CD4-positive, alpha-beta T cell (primary cell): ENCODE data around the gene ATG9A. TPM values are rescaled to one million over a fixed set of nuclear protein-coding genes. Genes with fewer than 3 reads are reported as not detected.

Experiments
- ATAC-seq: fragments of 200-7000 bp; cut with Tn5 transposase; one replicate; pipeline ENCODE4 v1.10.0; 2022; ENCODE audit warnings: mild to moderate bottlenecking; ENCODE audit not compliant: poor library complexity
- CTCF ChIA-PET: fragments of 350-600 bp; sonication (Branson Sonifier 250); formaldehyde crosslinking; loops from one replicate; lab custom pipeline; 2021; ENCODE audit warnings: antibody characterized with exemption, inconsistent platforms; lab: Charles Lee
- POLR2A ChIA-PET: fragments of 350-600 bp; sonication (Branson Sonifier 250); formaldehyde crosslinking; loops from one replicate; lab custom pipeline; 2021; ENCODE audit warnings: antibody characterized with exemption, inconsistent platforms; lab: Charles Lee
- DNase-seq, 14 experiments: peaks; one replicate each; pipeline ENCODE4 v3.0.0-alpha.2; 2013 to 2020; ENCODE audit warnings: mixed read lengths in 2 of 14
- H3K27ac ChIP-seq, 2 donors: one replicate each; pipeline versions ENCODE4 v1.5.1 to v1.7.0; 2013; ENCODE audit warnings: low read length in 2 of 2, low read depth in 1 of 2, mild to moderate bottlenecking in 1 of 2
- H3K27me3 ChIP-seq, 2 experiments: 1 replicate in 1 of 2; 2 replicates in 1 of 2; pipeline versions ENCODE4 v1.6.1 to v1.7.0; 2013; ENCODE audit warnings: low read length in 2 of 2, control low read depth in 1 of 2, mild to moderate bottlenecking in 1 of 2, moderate library complexity in 1 of 2; ENCODE audit not compliant: insufficient read depth in 2 of 2, control insufficient read depth in 1 of 2
- H3K36me3 ChIP-seq: one replicate; pipeline ENCODE4 v1.6.1; 2013; ENCODE audit warnings: low read length, control low read depth; ENCODE audit not compliant: insufficient read depth
- H3K4me1 ChIP-seq: one replicate; pipeline ENCODE4 v1.6.1; 2013; ENCODE audit warnings: low read length, control low read depth; ENCODE audit not compliant: insufficient read depth
- H3K4me3 ChIP-seq: one replicate; pipeline ENCODE4 v1.5.1; 2013; ENCODE audit warnings: mild to moderate bottlenecking, low read length, moderate library complexity
- H3K9me3 ChIP-seq, 2 experiments: 1 replicate in 1 of 2; 2 replicates in 1 of 2; pipeline versions ENCODE4 v1.6.1 to v1.7.0; 2013; ENCODE audit warnings: low read length in 2 of 2, mild to moderate bottlenecking in 2 of 2, control low read depth in 1 of 2, moderate library complexity in 1 of 2; ENCODE audit not compliant: control insufficient read depth in 1 of 2, insufficient read depth in 1 of 2
- H3K27ac Mint-ChIP-seq: one replicate; pipeline ENCODE4 v1.8.0; 2020; ENCODE audit warnings: mixed read lengths
- H3K27me3 Mint-ChIP-seq: one replicate; pipeline ENCODE4 v1.8.0; 2021; ENCODE audit warnings: mixed read lengths
- H3K36me3 Mint-ChIP-seq: one replicate; pipeline ENCODE4 v1.8.0; 2021; ENCODE audit warnings: low read depth, mixed read lengths
- H3K4me1 Mint-ChIP-seq: one replicate; pipeline ENCODE4 v1.8.0; 2021; ENCODE audit warnings: low read depth, mixed read lengths
- H3K4me3 Mint-ChIP-seq: one replicate; pipeline ENCODE4 v1.8.0; 2020; ENCODE audit warnings: mild to moderate bottlenecking, mixed read lengths
- H3K9me3 Mint-ChIP-seq: one replicate; pipeline ENCODE4 v1.8.0; 2020; ENCODE audit warnings: mixed read lengths
- intact Hi-C, 2 experiments: fragments of 100-400 bp; cut with DNase I in 1 of 2; cut with micrococcal nuclease in 1 of 2; formaldehyde crosslinking; loops; one replicate each; pipeline versions ENCODE4 v1.15.1 to v1.9.0; 2023 to 2025; cut with DNase I, micrococcal nuclease
- total RNA-seq, 174 experiments: library from RNA in 2 of 174; stranded (reverse) in 2 of 174; gene quantifications; one replicate each; pipeline ENCODE4 v1.2.3 and lab custom pipeline; 2021 to 2026
- TF ChIP-seq, protein P1 (sequence below): fragments of 200-600 bp; IDR thresholded peaks from one replicate; pipeline ENCODE4 v1.8.0; 2022; ENCODE audit warnings: antibody characterized with exemption, mild to moderate bottlenecking

ATG9A gene
- total RNA-seq, 2 experiments from 2014 or later = 105 to 106 TPM

DNA sequence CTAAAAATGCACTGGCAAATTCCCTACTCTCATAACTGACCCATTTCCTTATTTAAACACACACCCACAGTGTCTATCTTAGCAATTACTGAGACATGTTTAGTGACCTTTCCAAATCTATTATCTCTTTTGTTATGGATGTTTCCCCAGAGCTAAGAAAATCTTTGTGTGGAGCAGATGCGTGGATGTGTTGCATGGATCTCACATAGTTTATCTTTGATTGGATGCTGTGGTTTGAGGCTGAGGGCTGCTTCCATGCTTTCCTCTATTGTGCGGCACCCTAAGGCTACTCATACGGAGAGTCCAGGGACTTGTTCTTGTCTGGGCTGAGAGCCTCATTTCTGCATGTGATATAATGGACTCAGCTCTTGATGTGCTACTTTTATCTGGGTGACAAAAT lies 4.9 kb upstream of the ATG9A start:
- DNase-seq (no peak), ATAC-seq (no peak)
- intact Hi-C loops = no loop called here
- Mint-ChIP-seq H3K27me3 (no peaks in the 10 kb centered on the region), H3K36me3 (peaks cover 86% of the 10 kb centered on the region), H3K9me3 (no peaks in the 10 kb centered on the region), H3K27ac (peak overlapping the region; percentile 37), H3K4me3 (no peak overlapping the region), H3K4me1 (peaks cover 36% of the 10 kb centered on the region)
- ChIA-PET CTCF (interaction anchor here (1.3 kb wide), 1 partner anchor 61 kb away, joined by 7 read pairs; no protein-coding TSS in a partner anchor), POLR2A (interaction anchor here (0.7 to 1.9 kb wide), 3 partner anchors 11 to 28 kb away, joined by 3 to 9 read pairs (median 4); partner anchors contain the start of genes GLB1L, STK16, TUBA4A and ZFAND2B)
- Histone ChIP-seq H3K27ac (no peak overlapping the region), H3K36me3 (peaks cover 67% of the 10 kb centered on the region), H3K9me3 (no peaks in the 10 kb centered on the region), H3K4me3 (no peak overlapping the region), H3K4me1 (peaks cover 29% of the 10 kb centered on the region), H3K27me3 (no peaks in the 10 kb centered on the region)
- TF ChIP-seq, protein P1, sequence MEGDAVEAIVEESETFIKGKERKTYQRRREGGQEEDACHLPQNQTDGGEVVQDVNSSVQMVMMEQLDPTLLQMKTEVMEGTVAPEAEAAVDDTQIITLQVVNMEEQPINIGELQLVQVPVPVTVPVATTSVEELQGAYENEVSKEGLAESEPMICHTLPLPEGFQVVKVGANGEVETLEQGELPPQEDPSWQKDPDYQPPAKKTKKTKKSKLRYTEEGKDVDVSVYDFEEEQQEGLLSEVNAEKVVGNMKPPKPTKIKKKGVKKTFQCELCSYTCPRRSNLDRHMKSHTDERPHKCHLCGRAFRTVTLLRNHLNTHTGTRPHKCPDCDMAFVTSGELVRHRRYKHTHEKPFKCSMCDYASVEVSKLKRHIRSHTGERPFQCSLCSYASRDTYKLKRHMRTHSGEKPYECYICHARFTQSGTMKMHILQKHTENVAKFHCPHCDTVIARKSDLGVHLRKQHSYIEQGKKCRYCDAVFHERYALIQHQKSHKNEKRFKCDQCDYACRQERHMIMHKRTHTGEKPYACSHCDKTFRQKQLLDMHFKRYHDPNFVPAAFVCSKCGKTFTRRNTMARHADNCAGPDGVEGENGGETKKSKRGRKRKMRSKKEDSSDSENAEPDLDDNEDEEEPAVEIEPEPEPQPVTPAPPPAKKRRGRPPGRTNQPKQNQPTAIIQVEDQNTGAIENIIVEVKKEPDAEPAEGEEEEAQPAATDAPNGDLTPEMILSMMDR = no peak

DNA sequence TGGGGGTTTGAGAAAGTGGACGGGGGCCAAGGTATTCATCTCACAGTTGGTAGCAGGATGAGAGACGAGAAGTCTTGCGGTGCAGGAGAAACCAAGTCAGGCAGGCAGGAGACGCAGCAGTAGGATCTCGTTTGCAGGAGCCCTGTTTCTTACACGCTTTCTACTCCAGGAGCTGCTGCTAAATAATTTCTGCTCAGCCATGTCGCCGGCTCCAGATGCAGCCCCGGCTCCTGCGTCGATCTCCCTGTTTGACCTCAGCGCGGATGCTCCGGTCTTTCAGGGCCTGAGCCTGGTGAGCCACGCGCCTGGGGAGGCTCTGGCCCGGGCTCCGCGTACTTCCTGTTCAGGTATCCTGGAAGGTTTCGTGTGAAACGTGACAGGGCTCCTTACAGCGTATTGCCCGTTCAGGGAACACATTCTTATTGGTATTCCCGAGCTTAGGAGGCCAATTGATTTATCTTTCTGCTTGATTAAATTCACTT lies 664 bp upstream of the ATG9A start:
- H3K27me3 ChIP-seq = no peaks in the 10 kb centered on the region
- peaks cover 49% of the 10 kb centered on the region for H3K4me1 ChIP-seq
- H3K27ac ChIP-seq = peak overlapping the region; percentile 46 to 91
- H3K27ac Mint-ChIP-seq = peak overlapping the region; percentile 99
- H3K9me3 ChIP-seq = no peaks in the 10 kb centered on the region
- intact Hi-C loops = loop anchor here (1.0 kb wide), 3 partner anchors 14 to 65 kb away; no protein-coding TSS in a partner anchor
- peak overlapping the region; percentile 96 for H3K4me3 Mint-ChIP-seq
- DNase-seq (peak in 6 of 14 experiments; percentile 24 to 64 (median 60)), ATAC-seq (peak; percentile 15)
- ChIA-PET POLR2A (interaction anchor here (0.6 to 5.3 kb wide), 23 partner anchors 10 to 832 kb away, joined by 3 to 181 read pairs (median 6); partner anchors contain the start of genes ABCB6, CNPPD1, DNAJB2 and DNPEP), CTCF (interaction anchor here (0.8 to 5.1 kb wide), 14 partner anchors 14 to 332 kb away, joined by 3 to 42 read pairs (median 3); partner anchors contain the start of genes DNAJB2 and TUBA4B)
- no peaks in the 10 kb centered on the region for H3K27me3 Mint-ChIP-seq
- H3K4me1 Mint-ChIP-seq = peaks cover 63% of the 10 kb centered on the region
- H3K4me3 ChIP-seq = peak overlapping the region; percentile 76
- no peaks in the 10 kb centered on the region for H3K9me3 Mint-ChIP-seq
- H3K36me3 ChIP-seq = peaks cover 51% of the 10 kb centered on the region
- TF ChIP-seq, protein P1 = no peak
- peaks cover 71% of the 10 kb centered on the region for H3K36me3 Mint-ChIP-seq

DNA sequence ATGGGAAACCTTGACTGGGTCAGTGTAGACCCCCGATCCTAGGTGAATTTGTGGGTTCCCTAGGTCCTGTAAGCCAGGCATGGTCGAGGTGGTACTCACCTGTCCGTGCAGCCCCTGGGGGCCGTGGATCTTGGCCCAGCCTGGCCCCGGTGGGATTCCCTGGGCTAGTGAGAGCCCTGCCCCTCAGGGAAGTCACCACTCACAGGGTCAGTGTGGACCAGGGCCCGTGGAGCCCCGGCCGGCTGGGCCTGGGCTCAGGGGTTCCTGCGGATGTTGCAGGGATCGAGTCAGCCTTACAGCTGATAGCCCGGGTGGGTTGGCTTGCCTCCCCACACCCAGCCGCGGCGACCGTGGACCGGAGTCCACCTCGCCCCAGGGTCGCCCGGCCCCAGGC lies 528 bp downstream of the ATG9A start:
- TF ChIP-seq, protein P1 = no peak
- no peaks in the 10 kb centered on the region for H3K9me3 Mint-ChIP-seq
- peak overlapping the region; percentile 83 for H3K4me3 Mint-ChIP-seq
- intact Hi-C loops = loop anchor here (1.0 to 5.0 kb wide), 8 partner anchors 10 to 63 kb away; partner anchors contain the start of genes DNAJB2 (in 1 of the 2), GLB1L (in 1 of the 2) and STK16 (in 1 of the 2)
- Histone ChIP-seq H3K4me1 (peaks cover 49% of the 10 kb centered on the region), H3K27ac (peak overlapping the region; percentile 46 to 91), H3K36me3 (peaks cover 51% of the 10 kb centered on the region), H3K4me3 (peak overlapping the region; percentile 76), H3K9me3 (no peaks in the 10 kb centered on the region), H3K27me3 (no peaks in the 10 kb centered on the region)
- ATAC-seq (no peak), DNase-seq (no peak)
- H3K4me1 Mint-ChIP-seq = peaks cover 64% of the 10 kb centered on the region
- no peaks in the 10 kb centered on the region for H3K27me3 Mint-ChIP-seq
- peaks cover 71% of the 10 kb centered on the region for H3K36me3 Mint-ChIP-seq
- POLR2A ChIA-PET = interaction anchor here (1.0 to 5.3 kb wide), 17 partner anchors 10 to 1012 kb away, joined by 3 to 181 read pairs (median 7); partner anchors contain the start of genes ABCB6, ARPC2, CNPPD1 and DNAJB2
- CTCF ChIA-PET = interaction anchor here (0.8 to 5.1 kb wide), 5 partner anchors 17 to 66 kb away, joined by 3 to 42 read pairs (median 4); partner anchors contain the start of genes DNAJB2 and TUBA4B
- H3K27ac Mint-ChIP-seq = peak overlapping the region; percentile 99
